Osteoblast (primary cell): Measurements from ENCODE around the gene EPB41. TPM values are rescaled to one million over a fixed set of nuclear protein-coding genes. Genes with fewer than 3 reads are reported as not detected.

Experiments used
- DNase-seq: peaks from one replicate; pipeline ENCODE4 v3.0.0; 2011; ENCODE audit warnings: low spot score, mixed read lengths; ENCODE audit not compliant: insufficient read length; ENCODE audit errors: missing footprints
- H2AFZ ChIP-seq: 2 replicates; pipeline ENCODE4 v1.6.0; 2011; ENCODE audit warnings: mild to moderate bottlenecking, low read length
- H3K27ac ChIP-seq: 2 replicates; pipeline ENCODE4 v1.5.1; 2011; ENCODE audit warnings: mild to moderate bottlenecking, low read depth, low read length, moderate library complexity
- H3K27me3 ChIP-seq: 2 replicates; pipeline ENCODE4 v1.6.0; 2012; ENCODE audit warnings: mild to moderate bottlenecking, control low read depth, inconsistent platforms, low read length, moderate library complexity; ENCODE audit not compliant: insufficient read depth
- H3K36me3 ChIP-seq: 2 replicates; pipeline ENCODE4 v1.5.1; 2011; ENCODE audit warnings: mild to moderate bottlenecking, low read length, control low read depth, moderate library complexity; ENCODE audit not compliant: insufficient read depth
- H3K4me1 ChIP-seq: 2 replicates; pipeline ENCODE4 v1.5.1; 2011; ENCODE audit warnings: mild to moderate bottlenecking, low read length, control low read depth, moderate library complexity; ENCODE audit not compliant: insufficient read depth
- H3K4me2 ChIP-seq: 2 replicates; pipeline ENCODE4 v1.6.0; 2011; ENCODE audit warnings: mild to moderate bottlenecking, low read length; ENCODE audit not compliant: insufficient read depth
- H3K4me3 ChIP-seq: fragments of 200-600 bp; sonication (generic); 3 replicates; pipeline ENCODE4 v1.5.1; 2012; ENCODE audit warnings: mild to moderate bottlenecking, low read length, inconsistent platforms; ENCODE audit not compliant: insufficient read depth
- H3K79me2 ChIP-seq: 2 replicates; pipeline ENCODE4 v1.6.0; 2012; ENCODE audit warnings: mild to moderate bottlenecking, low read length, control low read depth, inconsistent platforms; ENCODE audit not compliant: insufficient read depth
- H3K9me3 ChIP-seq: 2 replicates; pipeline ENCODE4 v1.5.1; 2011; ENCODE audit warnings: low read depth, low read length, control low read depth
- H4K20me1 ChIP-seq: 2 replicates; pipeline ENCODE4 v1.6.0; 2012; ENCODE audit warnings: mild to moderate bottlenecking, low read length, control low read depth; ENCODE audit not compliant: insufficient read depth
- total RNA-seq: library from RNA; depleted of rRNA; stranded (reverse); fragments of >200 nt; gene quantifications from 2 replicates; pipeline ENCODE4 v1.2.3, GENCODE V29; 2012
- TF ChIP-seq, protein P1 (sequence below): IDR thresholded peaks from 2 replicates; pipeline ENCODE4 v1.5.1; 2011; ENCODE audit warnings: mild to moderate bottlenecking, low read depth, low read length, moderate library complexity; ENCODE audit errors: extremely low read depth

EPB41 gene
- total RNA-seq, 1 donor = 20.6 TPM

DNA sequence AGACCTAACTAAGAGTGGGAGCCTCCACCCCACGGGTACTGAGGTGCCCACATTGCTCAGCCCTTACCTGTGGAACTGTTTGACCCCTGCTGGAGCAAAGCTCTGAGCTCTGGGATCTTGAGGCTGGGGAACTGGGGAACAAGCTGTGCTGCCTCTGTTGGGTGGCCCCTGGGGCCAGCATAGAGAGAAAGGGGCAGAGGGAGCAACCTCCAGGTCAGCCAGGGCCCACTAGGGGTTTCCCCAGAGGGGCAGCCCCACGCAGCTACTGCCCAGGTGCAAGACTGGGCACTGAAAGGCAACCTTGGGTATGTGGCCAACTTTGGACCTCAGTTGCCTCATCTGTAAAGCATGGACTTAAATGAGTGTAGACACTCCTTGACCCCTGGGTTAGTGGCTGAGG lies 23.5 kb upstream of the EPB41 start:
- H3K4me1 ChIP-seq = peaks cover 5% of the 10 kb centered on the region
- no peaks in the 10 kb centered on the region for H3K9me3 ChIP-seq
- TF ChIP-seq, protein P1, sequence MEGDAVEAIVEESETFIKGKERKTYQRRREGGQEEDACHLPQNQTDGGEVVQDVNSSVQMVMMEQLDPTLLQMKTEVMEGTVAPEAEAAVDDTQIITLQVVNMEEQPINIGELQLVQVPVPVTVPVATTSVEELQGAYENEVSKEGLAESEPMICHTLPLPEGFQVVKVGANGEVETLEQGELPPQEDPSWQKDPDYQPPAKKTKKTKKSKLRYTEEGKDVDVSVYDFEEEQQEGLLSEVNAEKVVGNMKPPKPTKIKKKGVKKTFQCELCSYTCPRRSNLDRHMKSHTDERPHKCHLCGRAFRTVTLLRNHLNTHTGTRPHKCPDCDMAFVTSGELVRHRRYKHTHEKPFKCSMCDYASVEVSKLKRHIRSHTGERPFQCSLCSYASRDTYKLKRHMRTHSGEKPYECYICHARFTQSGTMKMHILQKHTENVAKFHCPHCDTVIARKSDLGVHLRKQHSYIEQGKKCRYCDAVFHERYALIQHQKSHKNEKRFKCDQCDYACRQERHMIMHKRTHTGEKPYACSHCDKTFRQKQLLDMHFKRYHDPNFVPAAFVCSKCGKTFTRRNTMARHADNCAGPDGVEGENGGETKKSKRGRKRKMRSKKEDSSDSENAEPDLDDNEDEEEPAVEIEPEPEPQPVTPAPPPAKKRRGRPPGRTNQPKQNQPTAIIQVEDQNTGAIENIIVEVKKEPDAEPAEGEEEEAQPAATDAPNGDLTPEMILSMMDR = no peak
- no peak overlapping the region for H3K4me2 ChIP-seq
- no peak overlapping the region for H3K27ac ChIP-seq
- H3K79me2 ChIP-seq = no peaks in the 10 kb centered on the region
- DNase-seq = no peak
- no peak overlapping the region for H2AFZ ChIP-seq
- H3K36me3 ChIP-seq = no peaks in the 10 kb centered on the region
- peaks cover 6% of the 10 kb centered on the region for H3K27me3 ChIP-seq
- H4K20me1 ChIP-seq = no peaks in the 10 kb centered on the region
- H3K4me3 ChIP-seq = no peak overlapping the region

DNA sequence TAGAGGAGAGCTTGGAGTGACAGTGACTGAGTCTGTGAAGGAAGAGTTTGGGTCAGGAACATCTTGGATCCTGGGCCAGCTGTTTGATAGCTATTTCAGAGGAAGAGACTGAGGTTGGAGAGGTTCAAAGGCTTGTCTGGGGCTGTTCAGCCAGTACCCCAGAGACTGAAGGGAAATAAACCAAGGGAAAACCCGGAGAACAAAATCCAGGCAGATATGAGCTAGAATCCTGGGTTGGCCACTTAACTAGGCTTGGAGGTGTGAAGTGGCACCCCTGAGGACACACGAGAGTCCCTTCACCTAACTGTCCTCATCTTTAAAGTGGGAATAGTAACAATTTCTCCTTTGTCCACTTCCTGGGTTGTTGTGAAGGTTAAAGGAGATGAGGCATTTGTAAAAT lies 23.1 kb upstream of the EPB41 start:
- no peak for DNase-seq
- H4K20me1 ChIP-seq = no peaks in the 10 kb centered on the region
- H3K27me3 ChIP-seq = peaks cover 6% of the 10 kb centered on the region
- no peaks in the 10 kb centered on the region for H3K36me3 ChIP-seq
- no peak overlapping the region for H3K4me3 ChIP-seq
- H3K9me3 ChIP-seq = no peaks in the 10 kb centered on the region
- H3K27ac ChIP-seq = no peak overlapping the region
- H2AFZ ChIP-seq = no peak overlapping the region
- TF ChIP-seq, protein P1 = no peak
- H3K4me2 ChIP-seq = no peak overlapping the region
- peaks cover 5% of the 10 kb centered on the region for H3K4me1 ChIP-seq
- no peaks in the 10 kb centered on the region for H3K79me2 ChIP-seq

DNA sequence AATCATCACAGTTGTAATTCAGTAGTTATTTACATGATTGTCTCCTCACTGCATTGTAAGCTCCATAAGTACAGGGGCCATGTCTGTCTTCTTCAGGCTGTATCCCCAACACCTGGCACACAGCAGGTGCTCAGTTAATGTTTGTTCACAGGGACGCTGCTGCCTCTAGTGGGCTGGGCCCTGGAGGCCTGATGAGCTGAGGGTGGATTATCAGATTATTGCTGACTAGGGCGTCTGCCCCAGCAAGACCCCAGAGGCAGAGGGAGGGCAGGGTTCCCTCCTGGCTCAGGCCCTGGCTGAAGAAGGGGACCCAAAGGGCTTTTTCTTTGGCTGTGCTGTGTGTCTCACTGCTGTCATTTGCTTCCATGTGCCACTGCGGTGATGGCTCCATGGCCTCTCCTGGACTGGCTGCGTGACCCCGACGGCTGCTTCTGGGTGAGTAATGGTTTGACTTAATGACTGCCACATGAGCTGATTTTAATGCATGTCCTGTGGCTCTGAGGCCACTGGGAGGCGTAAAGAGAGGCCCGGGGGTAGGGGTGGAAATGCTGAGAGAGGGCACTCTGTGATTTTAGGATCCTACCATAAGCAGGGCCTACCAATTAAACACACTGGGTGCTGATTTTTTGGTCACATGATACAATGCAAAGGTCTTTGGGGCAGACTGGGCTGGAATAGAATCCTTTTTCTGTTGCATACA lies 20.8 kb upstream of the EPB41 start:
- Histone ChIP-seq H2AFZ (peak overlapping the region; percentile 36), H3K27ac (no peak overlapping the region), H3K9me3 (no peaks in the 10 kb centered on the region), H3K36me3 (no peaks in the 10 kb centered on the region), H3K4me1 (no peaks in the 10 kb centered on the region), H3K79me2 (no peaks in the 10 kb centered on the region), H3K27me3 (no peaks in the 10 kb centered on the region), H3K4me3 (no peak overlapping the region), H4K20me1 (peaks cover 4% of the 10 kb centered on the region), H3K4me2 (no peak overlapping the region)
- TF ChIP-seq, protein P1 = peak; percentile 69
- peak; percentile 95 for DNase-seq

DNA sequence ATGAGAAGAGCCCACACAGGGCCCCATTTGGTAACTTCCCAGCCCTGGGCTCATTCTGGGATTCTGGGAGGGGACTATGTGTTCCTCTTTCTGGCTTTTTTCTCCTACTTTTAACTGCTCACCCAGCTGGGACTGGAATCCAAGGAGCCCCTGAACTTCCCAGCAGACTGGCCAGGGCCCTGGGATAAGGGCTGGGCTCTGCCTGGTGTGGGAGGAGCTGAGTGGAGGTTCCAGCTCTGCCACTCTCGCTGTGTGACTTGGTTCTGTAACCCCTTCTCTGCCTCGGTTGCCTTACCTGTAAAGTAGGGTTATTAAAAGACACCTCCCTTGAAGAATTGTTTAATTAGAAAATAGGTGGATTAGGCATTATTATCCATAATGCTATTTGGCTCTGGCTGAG lies 19.6 kb upstream of the EPB41 start:
- H3K4me2 ChIP-seq = no peak overlapping the region
- no peaks in the 10 kb centered on the region for H3K9me3 ChIP-seq
- no peak for DNase-seq
- H3K27ac ChIP-seq = no peak overlapping the region
- TF ChIP-seq, protein P1 = no peak
- H4K20me1 ChIP-seq = peaks cover 4% of the 10 kb centered on the region
- no peaks in the 10 kb centered on the region for H3K36me3 ChIP-seq
- no peaks in the 10 kb centered on the region for H3K27me3 ChIP-seq
- no peak overlapping the region for H3K4me3 ChIP-seq
- H3K79me2 ChIP-seq = no peaks in the 10 kb centered on the region
- no peaks in the 10 kb centered on the region for H3K4me1 ChIP-seq
- no peak overlapping the region for H2AFZ ChIP-seq
